ENCODE results near the gene PTGDR2.

The PTGDR2 gene

DNA sequence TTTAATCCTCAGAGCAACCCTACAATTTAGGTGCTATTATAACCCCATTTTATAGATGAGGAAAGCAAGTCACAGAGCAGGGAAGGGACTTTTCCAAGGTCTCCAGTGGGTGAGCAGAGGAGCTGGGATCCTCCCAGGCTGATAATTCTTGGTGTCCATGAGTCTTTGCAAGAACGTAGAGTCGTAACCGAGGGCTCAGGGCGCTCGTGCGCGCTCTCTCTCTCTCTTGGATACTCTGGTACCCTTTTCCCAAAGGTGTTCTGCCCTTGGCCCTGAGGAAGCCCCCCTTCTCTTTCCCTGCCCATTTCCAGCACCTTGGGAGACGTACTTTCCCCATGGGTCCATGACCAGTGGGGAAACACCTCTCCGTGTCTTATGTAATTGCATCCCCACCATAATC lies 6.4 kb upstream of the PTGDR2 start:
- TF ChIP-seq, protein P1, sequence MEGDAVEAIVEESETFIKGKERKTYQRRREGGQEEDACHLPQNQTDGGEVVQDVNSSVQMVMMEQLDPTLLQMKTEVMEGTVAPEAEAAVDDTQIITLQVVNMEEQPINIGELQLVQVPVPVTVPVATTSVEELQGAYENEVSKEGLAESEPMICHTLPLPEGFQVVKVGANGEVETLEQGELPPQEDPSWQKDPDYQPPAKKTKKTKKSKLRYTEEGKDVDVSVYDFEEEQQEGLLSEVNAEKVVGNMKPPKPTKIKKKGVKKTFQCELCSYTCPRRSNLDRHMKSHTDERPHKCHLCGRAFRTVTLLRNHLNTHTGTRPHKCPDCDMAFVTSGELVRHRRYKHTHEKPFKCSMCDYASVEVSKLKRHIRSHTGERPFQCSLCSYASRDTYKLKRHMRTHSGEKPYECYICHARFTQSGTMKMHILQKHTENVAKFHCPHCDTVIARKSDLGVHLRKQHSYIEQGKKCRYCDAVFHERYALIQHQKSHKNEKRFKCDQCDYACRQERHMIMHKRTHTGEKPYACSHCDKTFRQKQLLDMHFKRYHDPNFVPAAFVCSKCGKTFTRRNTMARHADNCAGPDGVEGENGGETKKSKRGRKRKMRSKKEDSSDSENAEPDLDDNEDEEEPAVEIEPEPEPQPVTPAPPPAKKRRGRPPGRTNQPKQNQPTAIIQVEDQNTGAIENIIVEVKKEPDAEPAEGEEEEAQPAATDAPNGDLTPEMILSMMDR (conservative IDR thresholded peaks at IDR 0.05), result no peak
- no peak overlapping the region for H3K27ac ChIP-seq

DNA sequence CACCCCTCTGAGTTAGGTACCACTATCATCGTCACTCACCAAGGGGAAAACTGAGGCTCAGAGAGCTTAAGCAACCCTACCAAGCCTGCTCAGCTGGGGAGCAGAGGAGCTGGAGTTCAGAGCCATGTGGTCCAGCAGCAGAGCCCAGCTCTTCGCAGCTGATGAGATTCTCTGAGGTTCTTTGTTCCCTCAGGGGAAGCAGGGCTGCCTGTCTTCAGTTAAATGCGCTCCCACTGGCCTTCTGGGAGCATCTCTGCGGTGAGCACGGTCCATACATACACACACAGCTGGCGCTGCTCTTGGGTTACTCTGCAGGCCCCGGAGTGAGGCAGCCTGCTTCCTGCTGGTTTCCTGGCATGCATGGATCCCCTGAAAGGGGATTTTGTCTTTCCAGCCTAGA lies 5.2 kb upstream of the PTGDR2 start:
- TF ChIP-seq, protein P1 (conservative IDR thresholded peaks at IDR 0.05), result no peak
- no peak overlapping the region for H3K27ac ChIP-seq

DNA sequence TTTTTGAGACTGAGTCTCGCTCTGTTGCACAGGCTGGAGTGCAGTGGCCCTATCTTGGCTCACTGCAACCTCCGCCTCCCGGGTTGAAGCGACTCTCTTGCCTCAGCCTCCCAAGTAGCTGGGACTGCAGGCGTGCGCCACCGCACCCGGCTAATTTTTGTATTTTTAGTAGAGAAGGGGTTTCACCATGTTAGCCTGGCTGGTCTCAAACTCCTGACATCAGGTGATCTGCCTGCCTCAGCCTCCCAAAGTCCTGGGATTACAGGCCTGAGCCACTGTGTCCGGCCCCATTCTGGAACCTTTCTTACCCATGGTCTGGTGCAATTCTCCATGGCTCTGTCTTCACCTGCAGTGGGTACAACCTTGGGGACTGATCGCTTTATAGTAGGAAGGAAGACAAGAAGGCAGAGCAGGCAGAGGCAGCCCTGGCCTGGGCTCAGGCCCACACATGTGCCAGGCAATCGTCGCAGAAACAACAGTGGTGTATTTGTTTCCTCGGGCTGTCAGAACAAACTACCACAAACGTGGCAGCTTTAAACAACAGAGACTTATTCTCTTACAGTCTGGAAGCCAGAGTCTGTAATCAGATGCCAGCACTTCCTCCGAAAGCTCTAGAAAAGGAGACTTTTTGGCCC lies 4.0 kb upstream of the PTGDR2 start:
- TF ChIP-seq, protein P1 (conservative IDR thresholded peaks at IDR 0.05), result no peak

DNA sequence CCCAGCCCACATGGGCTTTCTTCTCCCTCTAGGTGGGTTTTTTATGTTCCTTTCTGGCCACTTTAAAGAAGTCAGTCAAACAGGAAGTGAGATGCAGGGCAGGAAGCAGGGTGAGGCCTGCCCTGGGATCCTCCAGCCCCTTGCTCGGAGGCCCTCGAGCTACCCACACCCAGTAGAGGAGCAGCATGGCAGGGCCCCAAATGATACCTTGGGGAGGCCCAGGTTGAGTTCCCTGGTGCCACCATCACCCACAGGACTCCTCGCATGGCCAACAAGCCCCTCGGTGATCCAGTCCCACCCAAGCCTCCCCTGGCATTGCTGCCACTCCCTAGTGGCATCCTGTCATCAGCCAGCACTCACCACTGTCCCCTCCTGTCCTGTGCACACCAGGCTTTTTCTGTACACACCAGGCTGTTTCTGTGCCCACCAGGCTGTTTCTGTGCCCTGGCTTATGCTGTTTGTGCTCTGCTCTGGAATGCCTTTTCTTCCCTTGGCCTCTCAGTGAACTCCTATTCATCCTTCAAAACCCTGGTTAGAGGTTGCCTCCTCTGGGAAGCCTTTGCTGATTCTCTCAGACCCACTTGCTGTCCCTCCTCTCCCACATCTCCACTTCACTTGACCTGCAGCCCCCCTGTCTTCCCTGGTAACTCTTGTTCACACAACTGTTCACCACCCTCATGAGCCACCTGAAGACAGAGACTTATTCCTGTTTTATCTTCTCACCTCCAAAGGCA lies 3.1 kb upstream of the PTGDR2 start:
- TF ChIP-seq, protein P1 (conservative IDR thresholded peaks at IDR 0.05), result no peak
- no peak overlapping the region for H3K27ac ChIP-seq

More for the DNA sequence above, 4.0 kb upstream of the PTGDR2 start:
- no peak overlapping the region for H3K27ac ChIP-seq

DNA sequence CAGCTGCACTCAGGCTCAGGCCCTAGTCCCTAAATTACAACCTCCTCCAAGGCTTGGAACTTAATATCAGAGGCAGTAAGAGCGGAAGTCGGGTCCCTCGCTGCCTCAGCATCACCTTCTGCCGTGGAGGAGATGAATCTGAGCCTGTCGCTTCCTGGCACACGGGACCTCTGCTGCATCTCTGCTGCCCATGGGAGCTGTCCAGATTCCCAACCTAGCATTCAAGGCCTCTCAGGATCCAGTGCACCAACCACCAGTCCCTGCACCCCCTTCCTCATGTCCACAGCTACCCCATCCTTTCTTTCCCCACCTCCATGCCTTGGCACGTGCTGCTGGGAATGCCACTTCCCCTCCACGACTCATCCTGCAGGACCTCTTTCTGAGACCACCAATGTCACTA lies 2.5 kb upstream of the PTGDR2 start:
- TF ChIP-seq, protein P1 (conservative IDR thresholded peaks at IDR 0.05), result no peak

DNA sequence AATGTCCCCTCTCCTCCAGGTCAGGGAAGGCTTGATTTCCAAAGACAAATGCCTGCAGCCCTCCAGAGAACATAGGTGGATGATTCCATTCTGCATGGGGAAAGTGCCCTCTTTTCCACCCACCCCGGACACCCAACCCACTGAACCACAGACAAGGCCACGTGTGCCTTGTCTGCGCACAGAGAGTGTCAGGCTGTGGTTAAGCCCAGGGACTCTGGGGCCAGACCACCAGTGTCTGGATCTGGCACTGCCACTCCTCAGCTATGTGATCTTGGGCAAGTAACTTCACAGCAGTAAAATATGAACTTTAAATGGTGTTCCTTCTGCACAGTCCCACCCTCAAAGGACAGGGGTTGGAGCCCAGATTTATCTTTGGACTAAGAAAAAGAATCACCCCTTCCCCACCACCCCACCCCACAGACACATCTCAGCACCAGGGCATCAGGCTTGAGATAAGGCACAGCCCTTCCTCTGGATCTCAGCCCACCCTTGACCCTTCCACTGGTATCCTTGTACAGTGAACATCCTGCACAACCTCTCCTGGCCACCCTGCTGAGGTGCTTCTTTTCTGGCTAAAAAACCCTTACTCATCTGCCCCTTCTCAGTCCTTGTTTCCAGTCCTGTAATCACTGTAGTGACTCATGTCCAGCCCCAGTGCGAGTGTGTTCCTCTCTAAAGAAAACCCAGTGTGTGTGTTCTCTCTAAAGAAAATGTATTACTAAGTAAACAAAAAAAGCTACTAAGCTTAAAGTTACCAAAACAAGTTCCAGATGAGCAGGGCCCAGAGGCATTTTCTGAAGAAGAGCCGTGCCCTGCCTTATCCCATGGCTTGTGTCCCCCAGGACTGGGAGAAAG lies 1.9 kb upstream of the PTGDR2 start:
- TF ChIP-seq, protein P1 (conservative IDR thresholded peaks at IDR 0.05), result no peak
- no peak overlapping the region for H3K27ac ChIP-seq

More for the DNA sequence above, 2.5 kb upstream of the PTGDR2 start:
- no peak overlapping the region for H3K27ac ChIP-seq
